CD4-positive, CD25-positive, alpha-beta regulatory T cell (primary cell): ENCODE data around the gene HCN4. TPM values are rescaled to one million over a fixed set of nuclear protein-coding genes. Genes with fewer than 3 reads are reported as not detected.

Experiments
- ATAC-seq, 2 donors: fragments of 150-1000 bp; cut with Tn5 transposase; one replicate each; pipeline ENCODE4 v1.10.0; 2021; ENCODE audit warnings: low read depth in 2 of 2, moderate number of reproducible peaks in 2 of 2, moderate library complexity in 1 of 2
- DNase-seq, 3 donors: peaks; one replicate each; pipeline versions ENCODE4 v3.0.0 to v3.0.0-alpha.2; 2012 to 2022; ENCODE audit warnings: mixed read lengths in 1 of 3
- H3K27ac ChIP-seq: one replicate; pipeline ENCODE4 v1.7.0; 2013; ENCODE audit warnings: mild to moderate bottlenecking, low read length; ENCODE audit not compliant: insufficient read depth, poor library complexity, severe bottlenecking
- H3K27me3 ChIP-seq: one replicate; pipeline ENCODE4 v1.7.0; 2013; ENCODE audit warnings: low read length; ENCODE audit not compliant: control insufficient read depth, insufficient read depth
- H3K36me3 ChIP-seq: one replicate; pipeline ENCODE4 v1.7.0; 2013; ENCODE audit warnings: mild to moderate bottlenecking, low read length, moderate library complexity; ENCODE audit not compliant: control insufficient read depth, insufficient read depth
- H3K4me1 ChIP-seq: 2 replicates; pipeline ENCODE4 v1.7.0; 2013; ENCODE audit warnings: mild to moderate bottlenecking, low read length; ENCODE audit not compliant: insufficient read depth, control insufficient read depth, poor library complexity, severe bottlenecking
- H3K4me3 ChIP-seq: one replicate; pipeline ENCODE4 v1.7.0; 2013; ENCODE audit warnings: low read depth, mild to moderate bottlenecking, low read length, moderate library complexity
- H3K9me3 ChIP-seq, 2 experiments: 1 replicate in 1 of 2; 2 replicates in 1 of 2; pipeline ENCODE4 v1.7.0; 2013; ENCODE audit warnings: low read length in 2 of 2, mild to moderate bottlenecking in 1 of 2, moderate library complexity in 1 of 2; ENCODE audit not compliant: control insufficient read depth in 2 of 2
- H3K27ac Mint-ChIP-seq, 3 donors: one replicate each; pipeline ENCODE4 v1.8.0; 2020 to 2022; ENCODE audit warnings: mild to moderate bottlenecking in 3 of 3, mixed read lengths in 3 of 3, moderate library complexity in 2 of 3
- H3K27me3 Mint-ChIP-seq: one replicate; pipeline ENCODE4 v1.8.0; 2022; ENCODE audit warnings: mild to moderate bottlenecking, mixed read lengths
- H3K36me3 Mint-ChIP-seq: one replicate; pipeline ENCODE4 v1.8.0; 2020; ENCODE audit warnings: mixed read lengths
- H3K4me1 Mint-ChIP-seq, 4 donors: one replicate each; pipeline ENCODE4 v1.8.0; 2020 to 2022; ENCODE audit warnings: mixed read lengths in 4 of 4, mild to moderate bottlenecking in 1 of 4
- H3K4me3 Mint-ChIP-seq, 4 donors: one replicate each; pipeline ENCODE4 v1.8.0; 2020 to 2022; ENCODE audit warnings: mild to moderate bottlenecking in 4 of 4, mixed read lengths in 4 of 4, moderate library complexity in 3 of 4
- H3K9me3 Mint-ChIP-seq, 7 donors: one replicate each; pipeline ENCODE4 v1.8.0; 2020 to 2022; ENCODE audit warnings: mixed read lengths in 7 of 7, mild to moderate bottlenecking in 3 of 7, moderate library complexity in 2 of 7
- polyA plus RNA-seq, 4 donors: library from polyadenylated mRNA; unstranded; fragments of 300-500 nt; fragmentation: Illumina TruSeq; gene quantifications; one replicate each; pipeline ENCODE4 v1.2.3, GENCODE V29; 2021
- total RNA-seq: library from RNA; stranded (reverse); gene quantifications from one replicate; pipeline ENCODE4 v1.2.3, GENCODE V29; 2022

HCN4 gene
- total and polyA plus RNA-seq, 5 donors from 2014 or later: not detected

GRCh38 chr15:73367624-73368300 lies 996 bp downstream of the HCN4 start:
- no peak overlapping the region for H3K4me3 ChIP-seq
- Mint-ChIP-seq H3K27me3 (peaks cover 70% of the 10 kb centered on the region), H3K4me3 (no peak overlapping the region), H3K27ac (no peak overlapping the region), H3K9me3 (peaks cover 0 to 4% (median 0%) of the 10 kb centered on the region in 7 donors), H3K4me1 (peaks cover 0 to 2% (median 0%) of the 10 kb centered on the region in 4 donors), H3K36me3 (no peaks in the 10 kb centered on the region)
- H3K27me3 ChIP-seq: peaks cover 13% of the 10 kb centered on the region
- no peaks in the 10 kb centered on the region for H3K36me3 ChIP-seq
- H3K9me3 ChIP-seq: no peaks in the 10 kb centered on the region
- H3K27ac ChIP-seq: no peak overlapping the region
- no peaks in the 10 kb centered on the region for H3K4me1 ChIP-seq
- ATAC-seq: no peak
- no peak for DNase-seq

GRCh38 chr15:73366766-73367623 lies 1.8 kb downstream of the HCN4 start:
- DNase-seq: no peak
- H3K4me1 ChIP-seq: no peaks in the 10 kb centered on the region
- H3K36me3 ChIP-seq: no peaks in the 10 kb centered on the region
- ATAC-seq: no peak
- Mint-ChIP-seq H3K4me1 (peaks cover 0 to 2% (median 0%) of the 10 kb centered on the region in 4 donors), H3K9me3 (peaks cover 0 to 4% (median 0%) of the 10 kb centered on the region in 7 donors), H3K27ac (no peak overlapping the region), H3K27me3 (peaks cover 70% of the 10 kb centered on the region), H3K4me3 (no peak overlapping the region), H3K36me3 (no peaks in the 10 kb centered on the region)
- H3K9me3 ChIP-seq: no peaks in the 10 kb centered on the region
- no peak overlapping the region for H3K4me3 ChIP-seq
- peaks cover 13% of the 10 kb centered on the region for H3K27me3 ChIP-seq
- no peak overlapping the region for H3K27ac ChIP-seq

GRCh38 chr15:73364070-73364469 lies 4.7 kb downstream of the HCN4 start:
- H3K36me3 Mint-ChIP-seq: no peaks in the 10 kb centered on the region
- H3K9me3 ChIP-seq: no peaks in the 10 kb centered on the region
- H3K4me3 ChIP-seq: no peak overlapping the region
- DNase-seq (no peak), ATAC-seq (no peak)
- peaks cover 0 to 4% (median 0%) of the 10 kb centered on the region in 7 donors for H3K9me3 Mint-ChIP-seq
- H3K27me3 ChIP-seq: peaks cover 2% of the 10 kb centered on the region
- H3K4me3 Mint-ChIP-seq: peak overlapping the region in 1 of 4 donors; percentile 32
- no peak overlapping the region for H3K27ac Mint-ChIP-seq
- no peaks in the 10 kb centered on the region for H3K4me1 Mint-ChIP-seq
- H3K36me3 ChIP-seq: no peaks in the 10 kb centered on the region
- no peak overlapping the region for H3K27ac ChIP-seq
- H3K4me1 ChIP-seq: no peaks in the 10 kb centered on the region
- peaks cover 50% of the 10 kb centered on the region for H3K27me3 Mint-ChIP-seq

GRCh38 chr15:73362900-73363299 lies 5.9 kb downstream of the HCN4 start:
- H3K36me3 Mint-ChIP-seq: no peaks in the 10 kb centered on the region
- Histone ChIP-seq H3K27me3 (peaks cover 2% of the 10 kb centered on the region), H3K36me3 (no peaks in the 10 kb centered on the region), H3K27ac (no peak overlapping the region), H3K4me1 (no peaks in the 10 kb centered on the region), H3K4me3 (no peak overlapping the region), H3K9me3 (no peaks in the 10 kb centered on the region)
- H3K27ac Mint-ChIP-seq: no peak overlapping the region
- peaks cover 0 to 4% (median 0%) of the 10 kb centered on the region in 7 donors for H3K9me3 Mint-ChIP-seq
- peaks cover 48% of the 10 kb centered on the region for H3K27me3 Mint-ChIP-seq
- no peaks in the 10 kb centered on the region for H3K4me1 Mint-ChIP-seq
- DNase-seq: no peak
- no peak overlapping the region for H3K4me3 Mint-ChIP-seq
- ATAC-seq: no peak

- no peak for ATAC-seq
- Histone ChIP-seq H3K9me3 (no peaks in the 10 kb centered on the region), H3K4me1 (no peaks in the 10 kb centered on the region), H3K4me3 (no peak overlapping the region), H3K36me3 (no peaks in the 10 kb centered on the region), H3K27ac (no peak overlapping the region), H3K27me3 (peaks cover 2% of the 10 kb centered on the region)
- Mint-ChIP-seq H3K27ac (no peak overlapping the region), H3K9me3 (peaks cover 0 to 4% (median 0%) of the 10 kb centered on the region in 7 donors), H3K36me3 (no peaks in the 10 kb centered on the region), H3K27me3 (peaks cover 38% of the 10 kb centered on the region), H3K4me3 (no peak overlapping the region), H3K4me1 (no peaks in the 10 kb centered on the region)
- DNase-seq: no peak
These were observed 7.4 kb downstream of the HCN4 start for GRCh38 chr15:73361337-73361736.

- H3K36me3 ChIP-seq: no peaks in the 10 kb centered on the region
- no peaks in the 10 kb centered on the region for H3K4me1 ChIP-seq
- ATAC-seq (no peak), DNase-seq (no peak)
- peaks cover 2% of the 10 kb centered on the region for H3K27me3 ChIP-seq
- Mint-ChIP-seq H3K27ac (no peak overlapping the region), H3K4me1 (no peaks in the 10 kb centered on the region), H3K36me3 (no peaks in the 10 kb centered on the region), H3K9me3 (no peaks in the 10 kb centered on the region), H3K4me3 (no peak overlapping the region), H3K27me3 (peaks cover 21% of the 10 kb centered on the region)
- no peak overlapping the region for H3K4me3 ChIP-seq
- no peaks in the 10 kb centered on the region for H3K9me3 ChIP-seq
- no peak overlapping the region for H3K27ac ChIP-seq
These were observed 9.1 kb downstream of the HCN4 start for GRCh38 chr15:73359651-73360050.

GRCh38 chr15:73357999-73358665 lies 10.6 kb downstream of the HCN4 start:
- no peak for DNase-seq
- Histone ChIP-seq H3K4me1 (no peaks in the 10 kb centered on the region), H3K9me3 (no peaks in the 10 kb centered on the region), H3K36me3 (no peaks in the 10 kb centered on the region), H3K4me3 (no peak overlapping the region), H3K27me3 (no peaks in the 10 kb centered on the region), H3K27ac (no peak overlapping the region)
- ATAC-seq: no peak
- Mint-ChIP-seq H3K27ac (no peak overlapping the region), H3K36me3 (no peaks in the 10 kb centered on the region), H3K4me3 (no peak overlapping the region), H3K27me3 (peaks cover 14% of the 10 kb centered on the region), H3K4me1 (no peaks in the 10 kb centered on the region), H3K9me3 (no peaks in the 10 kb centered on the region)
